Mesenchymal stem cell (in vitro differentiated cells and primary cell): ENCODE measurements around the gene GTSF1L.

Source experiments
- DNase-seq: peaks from one replicate; pipeline ENCODE4 v3.0.0-alpha.2; 2013
- H2AFZ ChIP-seq: one replicate; pipeline ENCODE4 v1.6.1; 2013; ENCODE audit warnings: low read depth, mild to moderate bottlenecking, control low read depth, inconsistent platforms, low read length, moderate library complexity
- H2AK5ac ChIP-seq: 2 replicates; pipeline ENCODE4 v1.6.1; 2013; ENCODE audit warnings: low read length, moderate library complexity, mild to moderate bottlenecking, inconsistent platforms; ENCODE audit not compliant: severe bottlenecking
- H2BK120ac ChIP-seq: one replicate; pipeline ENCODE4 v1.6.1; 2013; ENCODE audit warnings: low read depth, mild to moderate bottlenecking, inconsistent platforms, low read length, moderate library complexity
- H2BK12ac ChIP-seq, 2 experiments: one replicate each; pipeline ENCODE4 v1.6.1; 2013; ENCODE audit warnings: inconsistent platforms in 2 of 2, low read length in 2 of 2, mild to moderate bottlenecking in 2 of 2, moderate library complexity in 2 of 2, control low read depth in 1 of 2
- H2BK15ac ChIP-seq: one replicate; pipeline ENCODE4 v1.6.1; 2013; ENCODE audit warnings: mild to moderate bottlenecking, low read depth, inconsistent platforms; ENCODE audit not compliant: poor library complexity, severe bottlenecking
- H2BK5ac ChIP-seq: 2 replicates; pipeline ENCODE4 v1.6.1; 2013; ENCODE audit warnings: low read depth, mild to moderate bottlenecking, low read length, control low read depth, inconsistent platforms; ENCODE audit not compliant: poor library complexity, severe bottlenecking
- H3K14ac ChIP-seq, 2 experiments: one replicate each; pipeline ENCODE4 v1.6.1; 2013; ENCODE audit warnings: inconsistent platforms in 2 of 2, low read length in 2 of 2, control low read depth in 1 of 2, mild to moderate bottlenecking in 1 of 2, moderate library complexity in 1 of 2
- H3K18ac ChIP-seq, 2 experiments: one replicate each; pipeline ENCODE4 v1.6.1; 2013; ENCODE audit warnings: inconsistent platforms in 2 of 2, low read length in 2 of 2, control low read depth in 1 of 2, low read depth in 1 of 2, mild to moderate bottlenecking in 1 of 2
- H3K23ac ChIP-seq, 2 experiments: one replicate each; pipeline ENCODE4 v1.6.1; 2013; ENCODE audit warnings: inconsistent platforms in 2 of 2, low read length in 2 of 2, mild to moderate bottlenecking in 2 of 2, moderate library complexity in 2 of 2, control low read depth in 1 of 2
- H3K27ac ChIP-seq: 2 replicates; pipeline ENCODE4 v1.5.1; 2013; ENCODE audit warnings: mild to moderate bottlenecking, moderate library complexity, low read length, control low read depth, inconsistent platforms; ENCODE audit not compliant: poor library complexity, severe bottlenecking
- H3K27me3 ChIP-seq, 2 experiments: 2 replicates each; pipeline versions ENCODE4 v1.6.1 to v1.7.0; 2013; ENCODE audit warnings: low read length in 2 of 2, mild to moderate bottlenecking in 2 of 2, moderate library complexity in 2 of 2, control low read depth in 1 of 2, inconsistent platforms in 1 of 2; ENCODE audit not compliant: control insufficient read depth in 1 of 2, insufficient read depth in 1 of 2
- H3K36me3 ChIP-seq, 2 experiments: 2 replicates each; pipeline versions ENCODE4 v1.6.1 to v1.7.0; 2013; ENCODE audit warnings: low read length in 2 of 2, control low read depth in 1 of 2, inconsistent platforms in 1 of 2, low read depth in 1 of 2, mild to moderate bottlenecking in 1 of 2; ENCODE audit not compliant: insufficient read depth in 2 of 2, control insufficient read depth in 1 of 2
- H3K4ac ChIP-seq, 2 experiments: one replicate each; pipeline ENCODE4 v1.6.1; 2013; ENCODE audit warnings: inconsistent platforms in 2 of 2, low read length in 2 of 2, mild to moderate bottlenecking in 2 of 2, moderate library complexity in 2 of 2, control low read depth in 1 of 2, low read depth in 1 of 2
- H3K4me1 ChIP-seq: 2 replicates; pipeline ENCODE4 v1.6.1; 2013; ENCODE audit warnings: low read depth, low read length, control low read depth; ENCODE audit not compliant: control insufficient read depth, insufficient read depth
- H3K4me2 ChIP-seq: 2 replicates; pipeline ENCODE4 v1.6.1; 2013; ENCODE audit warnings: low read length, mild to moderate bottlenecking, inconsistent platforms; ENCODE audit not compliant: poor library complexity, severe bottlenecking
- H3K4me3 ChIP-seq, 2 experiments: 2 replicates each; pipeline versions ENCODE4 v1.5.1 to v1.7.0; 2013; ENCODE audit warnings: low read length in 2 of 2, mild to moderate bottlenecking in 2 of 2, control low read depth in 1 of 2, low read depth in 1 of 2; ENCODE audit not compliant: insufficient read depth in 1 of 2
- H3K79me1 ChIP-seq: replicated peaks from 2 replicates; pipeline ENCODE4 v1.6.1; 2013; ENCODE audit warnings: mild to moderate bottlenecking, control low read depth, low read length, inconsistent platforms; ENCODE audit not compliant: poor library complexity, severe bottlenecking
- H3K9ac ChIP-seq: 2 replicates; pipeline ENCODE4 v1.7.0; 2013; ENCODE audit warnings: mild to moderate bottlenecking, low read length, moderate library complexity
- H3K9me3 ChIP-seq: 2 replicates; pipeline ENCODE4 v1.7.0; 2013; ENCODE audit warnings: mild to moderate bottlenecking, low read length; ENCODE audit not compliant: control insufficient read depth
- H4K8ac ChIP-seq: one replicate; pipeline ENCODE4 v1.6.1; 2013; ENCODE audit warnings: inconsistent platforms, mild to moderate bottlenecking, low read length, moderate library complexity
- H4K91ac ChIP-seq: one replicate; pipeline ENCODE4 v1.6.1; 2013; ENCODE audit warnings: mild to moderate bottlenecking, low read length, inconsistent platforms
- WGBS: methylation state at CpG from one replicate; pipeline ENCODE4 v1.1.7; 2013; ENCODE audit warnings: mixed read lengths; 5-methylcytosine and 5-hydroxymethylcytosine counted together

Gene GTSF1L

GRCh38 chr20:43699941-43700565, 26.7 kb downstream of the GTSF1L start:
- H3K79me1 ChIP-seq: peaks cover 7% of the 10 kb centered on the region
- H4K91ac ChIP-seq: no peak overlapping the region
- H2AFZ ChIP-seq: peak overlapping the region; percentile 56
- no peak overlapping the region for H3K4me2 ChIP-seq
- no peak overlapping the region for H3K4me3 ChIP-seq
- WGBS: 98% methylated on average over 8 of the region's 8 CpGs
- no peaks in the 10 kb centered on the region for H3K9me3 ChIP-seq
- DNase-seq: no peak
- no peak overlapping the region for H2AK5ac ChIP-seq
- H3K27ac ChIP-seq: no peak overlapping the region
- H3K27me3 ChIP-seq: no peaks in the 10 kb centered on the region
- H2BK15ac ChIP-seq: no peak overlapping the region
- no peak overlapping the region for H3K23ac ChIP-seq
- H3K9ac ChIP-seq: no peak overlapping the region
- H3K4me1 ChIP-seq: no peaks in the 10 kb centered on the region
- H3K4ac ChIP-seq: no peak overlapping the region
- no peak overlapping the region for H2BK120ac ChIP-seq
- peaks cover 0 to 19% of the 10 kb centered on the region in 2 experiments for H3K36me3 ChIP-seq
- H3K18ac ChIP-seq: no peak overlapping the region
- H4K8ac ChIP-seq: no peak overlapping the region
- H3K14ac ChIP-seq: no peak overlapping the region
- H2BK12ac ChIP-seq: no peak overlapping the region
- no peak overlapping the region for H2BK5ac ChIP-seq

- no peak overlapping the region for H4K8ac ChIP-seq
- H3K27ac ChIP-seq: no peak overlapping the region
- 97% methylated on average over 8 of the region's 8 CpGs for WGBS
- H3K23ac ChIP-seq: no peak overlapping the region
- no peak overlapping the region for H3K18ac ChIP-seq
- no peak overlapping the region for H2BK120ac ChIP-seq
- no peak overlapping the region for H3K4me3 ChIP-seq
- H3K4ac ChIP-seq: no peak overlapping the region
- no peak overlapping the region for H3K9ac ChIP-seq
- peaks cover 6% of the 10 kb centered on the region for H3K79me1 ChIP-seq
- H4K91ac ChIP-seq: no peak overlapping the region
- peaks cover 0 to 10% of the 10 kb centered on the region in 2 experiments for H3K36me3 ChIP-seq
- no peaks in the 10 kb centered on the region for H3K27me3 ChIP-seq
- H2AFZ ChIP-seq: no peak overlapping the region
- DNase-seq: no peak
- H2AK5ac ChIP-seq: no peak overlapping the region
- H3K14ac ChIP-seq: no peak overlapping the region
- H2BK12ac ChIP-seq: no peak overlapping the region
- no peaks in the 10 kb centered on the region for H3K9me3 ChIP-seq
- H2BK15ac ChIP-seq: no peak overlapping the region
- H3K4me2 ChIP-seq: no peak overlapping the region
- H3K4me1 ChIP-seq: peaks cover 3% of the 10 kb centered on the region
- no peak overlapping the region for H2BK5ac ChIP-seq
Measured at GRCh38 chr20:43695571-43695970, 31.2 kb downstream of the GTSF1L start.

DNA sequence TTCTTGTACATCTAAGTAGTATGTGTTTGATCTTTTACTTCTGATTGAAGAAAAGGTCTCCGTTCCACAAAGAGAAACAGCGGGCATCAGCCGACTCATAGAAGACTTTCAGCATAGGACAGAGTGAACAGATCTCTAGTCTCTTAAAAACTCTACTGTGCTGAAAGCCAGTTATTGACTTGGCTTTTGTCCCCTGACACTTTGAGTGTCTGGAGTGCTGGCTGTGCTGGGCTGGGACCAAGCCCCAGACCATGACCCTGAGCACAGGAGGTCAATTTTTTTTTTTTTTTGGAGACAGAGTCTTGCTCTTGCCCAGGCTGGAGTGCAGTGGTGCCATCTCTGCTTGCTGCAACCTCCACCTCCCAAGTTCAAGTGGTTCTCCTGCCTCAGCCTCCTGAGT, 32.0 kb downstream of the GTSF1L start:
- no peak overlapping the region for H3K4ac ChIP-seq
- no peak overlapping the region for H3K27ac ChIP-seq
- H4K91ac ChIP-seq: no peak overlapping the region
- no peak overlapping the region for H2BK5ac ChIP-seq
- H2BK120ac ChIP-seq: no peak overlapping the region
- H2BK15ac ChIP-seq: no peak overlapping the region
- peaks cover 3% of the 10 kb centered on the region for H3K4me1 ChIP-seq
- no peak overlapping the region for H3K4me3 ChIP-seq
- no peak overlapping the region for H2AFZ ChIP-seq
- H4K8ac ChIP-seq: no peak overlapping the region
- H3K36me3 ChIP-seq: peaks cover 0 to 2% of the 10 kb centered on the region in 2 experiments
- no peak overlapping the region for H3K4me2 ChIP-seq
- H3K9me3 ChIP-seq: no peaks in the 10 kb centered on the region
- H2BK12ac ChIP-seq: no peak overlapping the region
- no peak overlapping the region for H2AK5ac ChIP-seq
- H3K27me3 ChIP-seq: no peaks in the 10 kb centered on the region
- H3K23ac ChIP-seq: no peak overlapping the region
- WGBS: 95% methylated on average over 3 of the region's 3 CpGs
- DNase-seq: no peak
- H3K9ac ChIP-seq: no peak overlapping the region
- H3K79me1 ChIP-seq: peaks cover 5% of the 10 kb centered on the region
- no peak overlapping the region for H3K14ac ChIP-seq
- H3K18ac ChIP-seq: no peak overlapping the region

- H3K27ac ChIP-seq: no peak overlapping the region
- no peak overlapping the region for H3K4me3 ChIP-seq
- no peak overlapping the region for H2AFZ ChIP-seq
- H3K9ac ChIP-seq: no peak overlapping the region
- no peak overlapping the region for H4K91ac ChIP-seq
- H2BK12ac ChIP-seq: no peak overlapping the region
- no peak overlapping the region for H3K23ac ChIP-seq
- H3K79me1 ChIP-seq: peaks cover 8% of the 10 kb centered on the region
- H2BK15ac ChIP-seq: no peak overlapping the region
- H3K4me2 ChIP-seq: no peak overlapping the region
- H3K36me3 ChIP-seq: no peaks in the 10 kb centered on the region
- H2BK120ac ChIP-seq: no peak overlapping the region
- no peak overlapping the region for H3K18ac ChIP-seq
- no peaks in the 10 kb centered on the region for H3K27me3 ChIP-seq
- no peak overlapping the region for H3K4ac ChIP-seq
- H2AK5ac ChIP-seq: no peak overlapping the region
- no peaks in the 10 kb centered on the region for H3K9me3 ChIP-seq
- WGBS: 93% methylated on average over 5 of the region's 5 CpGs
- no peak overlapping the region for H4K8ac ChIP-seq
- H3K14ac ChIP-seq: no peak overlapping the region
- H3K4me1 ChIP-seq: peaks cover 3% of the 10 kb centered on the region
- DNase-seq: peak; percentile 47
- no peak overlapping the region for H2BK5ac ChIP-seq
Measured at GRCh38 chr20:43691928-43692524, 34.8 kb downstream of the GTSF1L start.
